ENCODE results near the gene BBLN. TPM values are rescaled to one million over a fixed set of nuclear protein-coding genes. Genes with fewer than 3 reads are reported as not detected.
A peak's percentile ranks its signal among the peaks of the same experiment; 100 is the strongest.

BBLN gene
- total and polyA plus RNA-seq, 2 donors (not counting 1 experiment from before 2014, with no cell fraction given) = 44.3 to 148 TPM

DNA sequence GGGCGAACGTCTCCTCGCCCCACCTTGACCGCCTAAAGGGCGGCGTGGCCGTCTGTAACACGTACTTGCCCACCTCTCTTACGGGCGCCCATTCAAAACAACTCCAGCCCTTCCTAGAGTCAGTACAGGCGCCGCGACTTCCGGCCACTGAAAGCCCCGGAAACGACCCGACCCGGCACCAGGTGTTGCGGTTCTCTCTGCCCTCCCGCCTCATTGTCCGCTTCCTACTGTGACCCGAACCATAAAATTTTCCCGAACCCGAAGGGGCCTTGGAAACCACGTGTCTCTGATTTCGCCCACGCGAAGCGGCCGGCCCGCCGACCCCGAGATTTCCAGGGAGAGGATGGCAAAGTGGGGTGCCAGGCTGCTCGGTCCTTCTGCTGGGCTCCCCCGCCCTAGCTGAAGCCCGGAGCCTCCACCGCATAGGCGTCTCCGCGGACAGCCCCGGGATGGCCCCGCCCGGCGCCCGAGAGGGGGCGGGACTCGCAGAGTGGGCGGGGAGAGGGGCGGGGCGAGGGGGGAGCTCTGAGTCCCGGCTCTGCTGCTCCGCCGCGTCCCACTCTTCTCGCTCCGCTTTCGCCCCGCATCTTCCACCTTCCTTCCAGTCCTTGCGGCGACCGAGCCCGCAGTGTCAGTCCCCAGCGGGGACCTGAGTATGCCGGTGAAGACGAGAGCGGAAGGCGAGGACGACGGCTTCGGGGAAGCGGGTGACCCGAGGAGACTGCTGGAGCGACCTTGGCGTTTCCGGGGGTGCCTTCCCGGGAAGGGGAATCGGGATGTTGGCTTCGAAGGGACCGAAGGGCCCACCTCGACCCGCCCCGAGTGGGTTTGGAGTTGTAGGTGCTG is 31.9 kb upstream of the BBLN start:
- H3K79me2 ChIP-seq (ENCODE audit: control insufficient read depth, insufficient read depth, low read length) = peaks cover 29% of the 10 kb centered on the region
- H3K36me3 ChIP-seq (replicated peaks in 1 of 2; ENCODE audit: control extremely low read depth in 1 of 2, control insufficient read depth in 1 of 2, extremely low read depth in 1 of 2, insufficient read depth in 2 of 2, low read length in 1 of 2) = peaks cover 0 to 10% of the 10 kb centered on the region in 2 experiments
- Mint-ChIP-seq H3K9me3 (ENCODE audit: insufficient read depth) (no peaks in the 10 kb centered on the region), H3K4me3 (peak overlapping the region; percentile 95), H3K4me1 (peaks cover 35% of the 10 kb centered on the region), H3K27ac (peak overlapping the region; percentile 99), H3K27me3 (peaks cover 7% of the 10 kb centered on the region)
- TF ChIP-seq EZH2 (IDR thresholded peaks at IDR 0.05; ENCODE audit: borderline replicate concordance, insufficient read depth, low read depth, low read length, poor library complexity, severe bottlenecking) = no peak
- TF ChIP-seq, protein P1, sequence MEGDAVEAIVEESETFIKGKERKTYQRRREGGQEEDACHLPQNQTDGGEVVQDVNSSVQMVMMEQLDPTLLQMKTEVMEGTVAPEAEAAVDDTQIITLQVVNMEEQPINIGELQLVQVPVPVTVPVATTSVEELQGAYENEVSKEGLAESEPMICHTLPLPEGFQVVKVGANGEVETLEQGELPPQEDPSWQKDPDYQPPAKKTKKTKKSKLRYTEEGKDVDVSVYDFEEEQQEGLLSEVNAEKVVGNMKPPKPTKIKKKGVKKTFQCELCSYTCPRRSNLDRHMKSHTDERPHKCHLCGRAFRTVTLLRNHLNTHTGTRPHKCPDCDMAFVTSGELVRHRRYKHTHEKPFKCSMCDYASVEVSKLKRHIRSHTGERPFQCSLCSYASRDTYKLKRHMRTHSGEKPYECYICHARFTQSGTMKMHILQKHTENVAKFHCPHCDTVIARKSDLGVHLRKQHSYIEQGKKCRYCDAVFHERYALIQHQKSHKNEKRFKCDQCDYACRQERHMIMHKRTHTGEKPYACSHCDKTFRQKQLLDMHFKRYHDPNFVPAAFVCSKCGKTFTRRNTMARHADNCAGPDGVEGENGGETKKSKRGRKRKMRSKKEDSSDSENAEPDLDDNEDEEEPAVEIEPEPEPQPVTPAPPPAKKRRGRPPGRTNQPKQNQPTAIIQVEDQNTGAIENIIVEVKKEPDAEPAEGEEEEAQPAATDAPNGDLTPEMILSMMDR (IDR thresholded peaks at IDR 0.05) = no peak
- intact Hi-C loops (cut with micrococcal nuclease) = loop anchor here (1.0 to 10.0 kb wide), 7 partner anchors 11 to 909 kb away; partner anchors contain the start of genes BBLN, KYAT1, LRRC8A and MIGA2
- peak overlapping the region; percentile 93 to 99 for H3K27ac ChIP-seq (ENCODE audit: low read length in 2 of 2)
- H3K9ac ChIP-seq (ENCODE audit: low read length) = peak overlapping the region; percentile 97
- H3K27me3 ChIP-seq (replicated peaks in 1 of 4; ENCODE audit: control extremely low read depth in 1 of 4, control insufficient read depth in 3 of 4, insufficient read depth in 4 of 4, low read length in 3 of 4) = peaks cover 0 to 6% (median 0%) of the 10 kb centered on the region in 4 experiments
- peaks cover 26 to 34% of the 10 kb centered on the region in 2 donors for H3K4me1 ChIP-seq (ENCODE audit: control insufficient read depth in 2 of 2, insufficient read depth in 2 of 2, low read length in 2 of 2)
- peak; percentile 78 for ATAC-seq (ENCODE audit: low read depth)
- no peaks in the 10 kb centered on the region for H3K9me3 ChIP-seq (ENCODE audit: control extremely low read depth in 1 of 3, control insufficient read depth in 2 of 3, insufficient read depth in 1 of 3, low read length in 2 of 3)
- under 1% methylated on average over 82 of the region's 82 CpGs for WGBS (ENCODE audit: insufficient coverage)
- peak; percentile 97 for DNase-seq
- H4K20me1 ChIP-seq (ENCODE audit: control insufficient read depth, insufficient read depth, low read length, poor library complexity, severe bottlenecking) = peaks cover 21% of the 10 kb centered on the region
- peak overlapping the region; percentile 58 to 97 (median 83) for H3K4me3 ChIP-seq (ENCODE audit: control extremely low read depth in 1 of 5, extremely low read depth in 1 of 5, insufficient read depth in 1 of 5, low read depth in 2 of 5, low read length in 4 of 5)
- H3K4me2 ChIP-seq (replicated peaks; ENCODE audit: low read depth, low read length, poor library complexity, severe bottlenecking) = peak overlapping the region; percentile 95
- CTCF ChIA-PET = interaction anchor here (0.6 to 6.1 kb wide), 8 partner anchors 12 to 305 kb away, joined by 3 to 49 read pairs (median 4); no protein-coding TSS in a partner anchor
- POLR2A ChIA-PET = interaction anchor here (0.6 to 1.9 kb wide), 11 partner anchors 9 to 731 kb away, joined by 3 to 12 read pairs (median 4); partner anchors contain the start of genes BBLN, NAIF1, SLC25A25 and SLC2A8
- peak overlapping the region; percentile 97 for H2AFZ ChIP-seq (ENCODE audit: insufficient read depth, low read depth, low read length, poor library complexity, severe bottlenecking)

All from B cell (primary cell).